Keratinocyte (primary cell): ENCODE results near the gene FAM240B. TPM values are rescaled to one million over a fixed set of nuclear protein-coding genes. Genes with fewer than 3 reads are reported as not detected.

Experiments
- DNase-seq: peaks from one replicate; pipeline ENCODE4 v3.0.0-alpha.2; 2011; ENCODE audit warnings: low read depth, missing footprints, low spot score
- FAIRE-seq: peaks from 2 replicates; lab custom pipeline; 2011; peaks lifted over from hg19 to GRCh38; lab: Jason Lieb, UNC
- H2AFZ ChIP-seq: 2 replicates; pipeline ENCODE4 v1.6.0; 2012; ENCODE audit warnings: low read length, control low read depth, inconsistent platforms; ENCODE audit not compliant: control insufficient read depth
- H3K27ac ChIP-seq: 2 replicates; pipeline ENCODE4 v1.5.1; 2011; ENCODE audit warnings: low read length; ENCODE audit not compliant: control insufficient read depth, insufficient read depth
- H3K27me3 ChIP-seq: 3 replicates; pipeline ENCODE4 v1.6.0; 2011; ENCODE audit warnings: low read length; ENCODE audit not compliant: control insufficient read depth, insufficient read depth; ENCODE audit errors: extremely low read depth
- H3K36me3 ChIP-seq, 2 experiments: 2 replicates in 1 of 2; 3 replicates in 1 of 2; pipeline ENCODE4 v1.5.1; 2011; ENCODE audit warnings: low read length in 2 of 2, mild to moderate bottlenecking in 1 of 2; ENCODE audit not compliant: control insufficient read depth in 2 of 2, insufficient read depth in 2 of 2; ENCODE audit errors: extremely low read depth in 1 of 2
- H3K4me1 ChIP-seq: 3 replicates; pipeline ENCODE4 v1.5.1; 2011; ENCODE audit warnings: low read length; ENCODE audit not compliant: control insufficient read depth, insufficient read depth; ENCODE audit errors: extremely low read depth
- H3K4me2 ChIP-seq: 3 replicates; pipeline ENCODE4 v1.6.0; 2011; ENCODE audit warnings: low read depth, low read length; ENCODE audit not compliant: control insufficient read depth, insufficient read depth; ENCODE audit errors: extremely low read depth
- H3K4me3 ChIP-seq, 3 experiments: fragments of 200-600 bp in 1 of 3; sonication (generic) in 1 of 3; 2 replicates in 2 of 3; 3 replicates in 1 of 3; pipeline ENCODE4 v1.5.1; 2011 to 2016; ENCODE audit warnings: low read length in 3 of 3, mild to moderate bottlenecking in 3 of 3, control low read depth in 2 of 3, inconsistent platforms in 1 of 3, low read depth in 1 of 3, mixed read lengths in 1 of 3, mixed run types in 1 of 3, moderate library complexity in 1 of 3; ENCODE audit not compliant: control insufficient read depth in 2 of 3, insufficient read depth in 2 of 3; ENCODE audit errors: extremely low read depth in 1 of 3
- H3K79me2 ChIP-seq: 2 replicates; pipeline ENCODE4 v1.6.0; 2012; ENCODE audit warnings: low read length; ENCODE audit not compliant: control insufficient read depth, insufficient read depth
- H3K9ac ChIP-seq: 3 replicates; pipeline ENCODE4 v1.6.0; 2011; ENCODE audit warnings: low read length; ENCODE audit not compliant: control insufficient read depth, insufficient read depth; ENCODE audit errors: extremely low read depth
- H3K9me1 ChIP-seq: 3 replicates; pipeline ENCODE4 v1.6.0; 2011; ENCODE audit warnings: low read length; ENCODE audit not compliant: control insufficient read depth, insufficient read depth; ENCODE audit errors: extremely low read depth
- H3K9me3 ChIP-seq: 2 replicates; pipeline ENCODE4 v1.5.1; 2012; ENCODE audit warnings: low read depth, low read length; ENCODE audit not compliant: control insufficient read depth
- H4K20me1 ChIP-seq: 3 replicates; pipeline ENCODE4 v1.6.0; 2011; ENCODE audit warnings: low read length; ENCODE audit not compliant: control insufficient read depth, insufficient read depth; ENCODE audit errors: extremely low read depth
- EZH2 ChIP-seq: IDR thresholded peaks from one replicate; pipeline ENCODE4 v1.6.1; 2012; ENCODE audit warnings: inconsistent platforms, mild to moderate bottlenecking, low read length, moderate library complexity
- dilution Hi-C: fragments of 300-500 bp; cut with MboI; formaldehyde crosslinking; loops from one replicate; pipeline ENCODE4 v1.7.0; 2020; ENCODE audit warnings: low sequenced_read_pairs; ENCODE audit not compliant: extremely low pct_ligation_motif_present
- polyA plus RNA-seq, 5 experiments: library from polyadenylated mRNA; depleted of rRNA in 3 of 5; stranded (reverse) in 3 of 5; stranded (forward) in 1 of 5; unstranded in 1 of 5; fragments of >200 nt; gene quantifications; 1 replicate in 1 of 5; 2 replicates in 3 of 5; 3 replicates in 1 of 5; pipeline versions ENCODE4 v1.2.1 to v1.2.3, GENCODE V29; 2011 to 2012; ENCODE audit warnings: missing spikeins in 2 of 5, low read depth in 1 of 5, low replicate concordance in 1 of 5
- TF ChIP-seq, protein P1 (sequence below), 3 experiments: IDR thresholded peaks in 1 of 3; conservative IDR thresholded peaks in 1 of 3; optimal IDR thresholded peaks in 1 of 3; 2 replicates in 2 of 3; 3 replicates in 1 of 3; pipeline versions ENCODE3 to v1.5.1; 2011; ENCODE audit warnings: low read length in 3 of 3, mild to moderate bottlenecking in 3 of 3, moderate library complexity in 2 of 3, control low read depth in 1 of 3, inconsistent platforms in 1 of 3; ENCODE audit not compliant: insufficient read depth in 2 of 3; ENCODE audit errors: extremely low read depth in 1 of 3

FAM240B gene
- polyA plus RNA-seq, 1 donor (not counting 4 experiments of a cell fraction or from before 2014, with no cell fraction given), result not detected

DNA sequence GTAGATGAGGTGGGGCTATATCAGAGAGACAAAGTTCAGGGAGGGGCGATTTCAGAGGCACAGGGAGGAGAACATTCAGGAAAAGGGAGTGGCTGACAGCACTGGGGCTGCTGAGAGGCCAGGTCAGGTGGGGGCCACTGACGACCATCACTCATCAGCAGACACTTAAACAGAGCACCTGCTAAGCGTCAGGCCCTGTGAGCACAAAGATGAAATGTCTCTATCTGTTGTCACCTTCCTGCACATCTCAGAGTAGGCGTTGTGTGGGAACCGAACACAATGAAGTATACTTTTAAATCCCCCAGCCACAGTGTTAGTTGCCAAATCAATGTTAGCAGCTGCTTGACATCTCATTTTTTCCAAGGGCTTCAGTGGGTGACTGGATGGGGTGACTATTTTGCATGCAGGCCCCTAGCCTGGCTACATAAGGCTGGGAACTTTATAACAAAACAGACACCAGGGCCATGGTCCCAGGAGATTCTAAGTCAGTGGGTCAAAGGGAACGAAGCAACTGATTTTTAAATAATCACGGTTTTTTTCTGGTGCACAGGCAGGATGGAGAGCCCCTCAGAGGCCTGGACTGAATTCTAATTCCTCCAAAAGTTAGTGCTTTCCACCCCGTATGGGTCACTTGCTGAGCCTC is 68.4 kb downstream of the FAM240B start:
- Histone ChIP-seq H3K9me3 (no peaks in the 10 kb centered on the region), H3K79me2 (no peaks in the 10 kb centered on the region), H3K27me3 (peaks cover 8% of the 10 kb centered on the region), H3K9me1 (no peaks in the 10 kb centered on the region), H4K20me1 (no peaks in the 10 kb centered on the region), H3K4me3 (no peak overlapping the region), H3K36me3 (no peaks in the 10 kb centered on the region), H3K27ac (no peak overlapping the region), H2AFZ (no peak overlapping the region), H3K9ac (no peak overlapping the region), H3K4me1 (no peaks in the 10 kb centered on the region), H3K4me2 (no peak overlapping the region)
- TF ChIP-seq, protein P1, sequence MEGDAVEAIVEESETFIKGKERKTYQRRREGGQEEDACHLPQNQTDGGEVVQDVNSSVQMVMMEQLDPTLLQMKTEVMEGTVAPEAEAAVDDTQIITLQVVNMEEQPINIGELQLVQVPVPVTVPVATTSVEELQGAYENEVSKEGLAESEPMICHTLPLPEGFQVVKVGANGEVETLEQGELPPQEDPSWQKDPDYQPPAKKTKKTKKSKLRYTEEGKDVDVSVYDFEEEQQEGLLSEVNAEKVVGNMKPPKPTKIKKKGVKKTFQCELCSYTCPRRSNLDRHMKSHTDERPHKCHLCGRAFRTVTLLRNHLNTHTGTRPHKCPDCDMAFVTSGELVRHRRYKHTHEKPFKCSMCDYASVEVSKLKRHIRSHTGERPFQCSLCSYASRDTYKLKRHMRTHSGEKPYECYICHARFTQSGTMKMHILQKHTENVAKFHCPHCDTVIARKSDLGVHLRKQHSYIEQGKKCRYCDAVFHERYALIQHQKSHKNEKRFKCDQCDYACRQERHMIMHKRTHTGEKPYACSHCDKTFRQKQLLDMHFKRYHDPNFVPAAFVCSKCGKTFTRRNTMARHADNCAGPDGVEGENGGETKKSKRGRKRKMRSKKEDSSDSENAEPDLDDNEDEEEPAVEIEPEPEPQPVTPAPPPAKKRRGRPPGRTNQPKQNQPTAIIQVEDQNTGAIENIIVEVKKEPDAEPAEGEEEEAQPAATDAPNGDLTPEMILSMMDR (optimal IDR thresholded peaks at IDR 0.05 in 1 of 3, IDR thresholded peaks at IDR 0.05 in 1 of 3, conservative IDR thresholded peaks at IDR 0.05 in 1 of 3; ENCODE audit: extremely low read depth in 1 of 3, insufficient read depth in 2 of 3, low read length in 3 of 3), result no peak
- no peak for TF ChIP-seq EZH2
- dilution Hi-C loops, result no loop called here
- DNase-seq (no peak), FAIRE-seq (no peak)

DNA sequence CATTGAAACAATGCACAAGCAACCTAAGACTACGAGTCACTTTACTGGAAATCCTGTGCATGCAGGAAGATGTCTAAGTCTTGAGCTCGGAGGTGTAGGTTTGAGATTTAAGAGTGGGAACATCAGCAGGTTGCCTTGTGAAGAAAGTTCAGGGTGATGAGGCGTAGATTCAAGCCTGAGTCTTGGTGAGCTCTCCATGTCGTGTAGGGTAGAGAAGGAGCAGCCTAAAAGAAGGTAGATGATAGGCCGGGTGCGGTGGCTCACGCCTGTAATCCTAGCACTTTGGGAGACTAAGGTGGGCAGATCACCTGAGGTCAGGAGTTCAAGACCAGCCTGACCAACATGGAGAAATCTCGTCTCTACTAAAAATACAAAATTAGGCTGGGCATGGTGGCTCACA is 69.4 kb downstream of the FAM240B start:
- no peaks in the 10 kb centered on the region for H3K36me3 ChIP-seq
- H3K4me2 ChIP-seq, result no peak overlapping the region
- H3K27me3 ChIP-seq, result peaks cover 3% of the 10 kb centered on the region
- TF ChIP-seq EZH2, result no peak
- TF ChIP-seq, protein P1 (optimal IDR thresholded peaks at IDR 0.05 in 1 of 3, IDR thresholded peaks at IDR 0.05 in 1 of 3, conservative IDR thresholded peaks at IDR 0.05 in 1 of 3; ENCODE audit: extremely low read depth in 1 of 3, insufficient read depth in 2 of 3, low read length in 3 of 3), result no peak
- no peaks in the 10 kb centered on the region for H3K9me3 ChIP-seq
- no peak overlapping the region for H3K9ac ChIP-seq
- H3K27ac ChIP-seq, result no peak overlapping the region
- no peak overlapping the region for H2AFZ ChIP-seq
- no peak overlapping the region for H3K4me3 ChIP-seq
- dilution Hi-C loops, result no loop called here
- no peaks in the 10 kb centered on the region for H3K9me1 ChIP-seq
- DNase-seq (no peak), FAIRE-seq (no peak)
- H4K20me1 ChIP-seq, result no peaks in the 10 kb centered on the region
- H3K4me1 ChIP-seq, result no peaks in the 10 kb centered on the region
- H3K79me2 ChIP-seq, result no peaks in the 10 kb centered on the region
